NB4 (cell line): ENCODE measurements around the gene ROBO2.

Source experiments
- DNase-seq: peaks from one replicate; pipeline ENCODE4 v3.0.0; 2010; ENCODE audit warnings: low read depth
- H3K4me3 ChIP-seq: one replicate; pipeline ENCODE4 v1.5.1; 2011; ENCODE audit warnings: mild to moderate bottlenecking, low read depth, low read length, moderate library complexity
- CTCF ChIP-seq: IDR thresholded peaks from one replicate; pipeline ENCODE4 v1.5.1; 2012; ENCODE audit warnings: low read depth, low read length
- MAX ChIP-seq: IDR thresholded peaks from 2 replicates; pipeline ENCODE4 v1.6.1; 2011; ENCODE audit warnings: low read depth, low read length
- MYC ChIP-seq: IDR thresholded peaks from 2 replicates; pipeline ENCODE4 v1.6.1; 2011; ENCODE audit warnings: low read depth, low read length
- POLR2A ChIP-seq: IDR thresholded peaks from 2 replicates; pipeline ENCODE4 v1.6.1; 2011; ENCODE audit warnings: mild to moderate bottlenecking; ENCODE audit not compliant: insufficient read length; ENCODE audit errors: extremely low read depth

ROBO2 gene

GRCh38 chr3:77446761-77447160 is 406.9 kb downstream of the ROBO2 start:
- no peak for DNase-seq

GRCh38 chr3:77449459-77450350 is 409.8 kb downstream of the ROBO2 start:
- no peak overlapping the region for H3K4me3 ChIP-seq

More at GRCh38 chr3:77446761-77447160, 406.9 kb downstream of the ROBO2 start:
- H3K4me3 ChIP-seq: no peak overlapping the region
- no peak for TF ChIP-seq MYC
- TF ChIP-seq MAX: no peak
- no peak for TF ChIP-seq POLR2A
- no peak for TF ChIP-seq CTCF

GRCh38 chr3:77456431-77456830 is 416.5 kb downstream of the ROBO2 start:
- TF ChIP-seq CTCF: no peak
- TF ChIP-seq POLR2A: no peak
- no peak for TF ChIP-seq MAX
- no peak for TF ChIP-seq MYC
- H3K4me3 ChIP-seq: no peak overlapping the region
- DNase-seq: no peak

More at GRCh38 chr3:77449459-77450350, 409.8 kb downstream of the ROBO2 start:
- TF ChIP-seq POLR2A (no peak), CTCF (no peak), MAX (no peak), MYC (no peak)
- DNase-seq: no peak

- DNase-seq: no peak
- no peak for TF ChIP-seq MAX
- no peak for TF ChIP-seq POLR2A
- TF ChIP-seq CTCF: no peak
- TF ChIP-seq MYC: no peak
Observed at GRCh38 chr3:77456906-77457305, 417.0 kb downstream of the ROBO2 start.

GRCh38 chr3:77459926-77460325 is 420.0 kb downstream of the ROBO2 start:
- no peak overlapping the region for H3K4me3 ChIP-seq
- DNase-seq: no peak
- TF ChIP-seq MAX: no peak

More at GRCh38 chr3:77456906-77457305, 417.0 kb downstream of the ROBO2 start:
- H3K4me3 ChIP-seq: no peak overlapping the region

- H3K4me3 ChIP-seq: no peak overlapping the region
- DNase-seq: no peak
- no peak for TF ChIP-seq MAX
- TF ChIP-seq POLR2A: no peak
- no peak for TF ChIP-seq MYC
- TF ChIP-seq CTCF: no peak
Observed at GRCh38 chr3:77460326-77460725, 420.4 kb downstream of the ROBO2 start.
